Measurements from ENCODE around the gene EIF3I.

DNA sequence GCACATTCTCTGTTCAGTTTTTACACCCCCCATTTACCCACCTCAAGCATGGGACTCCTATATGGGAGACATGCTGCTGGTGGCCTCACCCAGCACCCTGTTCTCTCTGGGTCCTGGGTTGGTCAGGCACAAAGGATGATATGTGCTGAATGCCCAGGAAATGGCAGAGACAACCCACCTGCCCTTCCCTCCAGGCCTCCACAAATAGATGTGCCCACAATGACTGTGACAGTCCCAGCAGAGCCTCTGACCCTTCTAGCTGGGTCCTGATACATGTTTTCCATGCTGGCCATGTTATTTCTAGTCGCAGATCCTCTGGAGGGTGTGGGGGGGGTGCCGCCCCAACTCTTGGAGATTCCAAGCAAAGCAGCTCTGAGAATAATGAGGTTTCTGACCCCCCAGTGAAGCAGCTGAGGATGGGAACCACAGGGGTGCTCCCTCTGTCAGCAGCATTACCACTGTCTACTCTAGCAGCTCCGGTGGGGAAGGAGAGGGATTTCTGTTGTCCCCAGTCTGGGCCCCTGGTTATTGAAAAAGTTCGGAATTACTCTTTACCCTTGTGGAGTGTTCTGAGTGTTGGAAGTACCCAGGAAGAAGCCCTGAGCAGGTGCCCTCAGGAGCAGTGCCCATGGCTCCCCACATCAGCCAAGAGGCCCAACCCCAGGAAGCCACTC, 23.0 kb upstream of the EIF3I start:
- TF ChIP-seq SRF (IDR thresholded peaks at IDR 0.05; ENCODE audit: low read depth, low read length) (no peak), NFE2L1 (CRISPR knock-in tag; IDR thresholded peaks at IDR 0.05; ENCODE audit: borderline replicate concordance) (no peak), CEBPG (CRISPR knock-in tag; IDR thresholded peaks at IDR 0.05) (no peak), FOXA1 (IDR thresholded peaks at IDR 0.05) (no peak), FOXA1 (CRISPR knock-in tag; IDR thresholded peaks at IDR 0.05) (no peak), ZNF256 (CRISPR knock-in tag; conservative IDR thresholded peaks at IDR 0.05) (no peak), EZH2 (conservative IDR thresholded peaks at IDR 0.05; ENCODE audit: low read depth, low read length) (no peak), MXI1 (IDR thresholded peaks at IDR 0.05; ENCODE audit: borderline replicate concordance, low read depth, low read length) (no peak), SUZ12 (IDR thresholded peaks at IDR 0.05; ENCODE audit: low read depth, low read length) (no peak), ZNF747 (CRISPR knock-in tag; IDR thresholded peaks at IDR 0.05; ENCODE audit: borderline replicate concordance) (no peak), ETV6 (CRISPR knock-in tag; conservative IDR thresholded peaks at IDR 0.05) (no peak)
- TF ChIP-seq, protein P1, sequence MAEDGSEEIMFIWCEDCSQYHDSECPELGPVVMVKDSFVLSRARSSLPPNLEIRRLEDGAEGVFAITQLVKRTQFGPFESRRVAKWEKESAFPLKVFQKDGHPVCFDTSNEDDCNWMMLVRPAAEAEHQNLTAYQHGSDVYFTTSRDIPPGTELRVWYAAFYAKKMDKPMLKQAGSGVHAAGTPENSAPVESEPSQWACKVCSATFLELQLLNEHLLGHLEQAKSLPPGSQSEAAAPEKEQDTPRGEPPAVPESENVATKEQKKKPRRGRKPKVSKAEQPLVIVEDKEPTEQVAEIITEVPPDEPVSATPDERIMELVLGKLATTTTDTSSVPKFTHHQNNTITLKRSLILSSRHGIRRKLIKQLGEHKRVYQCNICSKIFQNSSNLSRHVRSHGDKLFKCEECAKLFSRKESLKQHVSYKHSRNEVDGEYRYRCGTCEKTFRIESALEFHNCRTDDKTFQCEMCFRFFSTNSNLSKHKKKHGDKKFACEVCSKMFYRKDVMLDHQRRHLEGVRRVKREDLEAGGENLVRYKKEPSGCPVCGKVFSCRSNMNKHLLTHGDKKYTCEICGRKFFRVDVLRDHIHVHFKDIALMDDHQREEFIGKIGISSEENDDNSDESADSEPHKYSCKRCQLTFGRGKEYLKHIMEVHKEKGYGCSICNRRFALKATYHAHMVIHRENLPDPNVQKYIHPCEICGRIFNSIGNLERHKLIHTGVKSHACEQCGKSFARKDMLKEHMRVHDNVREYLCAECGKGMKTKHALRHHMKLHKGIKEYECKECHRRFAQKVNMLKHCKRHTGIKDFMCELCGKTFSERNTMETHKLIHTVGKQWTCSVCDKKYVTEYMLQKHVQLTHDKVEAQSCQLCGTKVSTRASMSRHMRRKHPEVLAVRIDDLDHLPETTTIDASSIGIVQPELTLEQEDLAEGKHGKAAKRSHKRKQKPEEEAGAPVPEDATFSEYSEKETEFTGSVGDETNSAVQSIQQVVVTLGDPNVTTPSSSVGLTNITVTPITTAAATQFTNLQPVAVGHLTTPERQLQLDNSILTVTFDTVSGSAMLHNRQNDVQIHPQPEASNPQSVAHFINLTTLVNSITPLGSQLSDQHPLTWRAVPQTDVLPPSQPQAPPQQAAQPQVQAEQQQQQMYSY (CRISPR knock-in tag; IDR thresholded peaks at IDR 0.05): no peak
- TF ChIP-seq, protein P2, sequence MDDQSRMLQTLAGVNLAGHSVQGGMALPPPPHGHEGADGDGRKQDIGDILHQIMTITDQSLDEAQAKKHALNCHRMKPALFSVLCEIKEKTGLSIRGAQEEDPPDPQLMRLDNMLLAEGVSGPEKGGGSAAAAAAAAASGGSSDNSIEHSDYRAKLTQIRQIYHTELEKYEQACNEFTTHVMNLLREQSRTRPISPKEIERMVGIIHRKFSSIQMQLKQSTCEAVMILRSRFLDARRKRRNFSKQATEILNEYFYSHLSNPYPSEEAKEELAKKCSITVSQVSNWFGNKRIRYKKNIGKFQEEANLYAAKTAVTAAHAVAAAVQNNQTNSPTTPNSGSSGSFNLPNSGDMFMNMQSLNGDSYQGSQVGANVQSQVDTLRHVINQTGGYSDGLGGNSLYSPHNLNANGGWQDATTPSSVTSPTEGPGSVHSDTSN (CRISPR knock-in tag; IDR thresholded peaks at IDR 0.05; ENCODE audit: borderline replicate concordance): no peak

Measured in HepG2 (cell line).